ENCODE data around the gene SLC66A3. TPM values are rescaled to one million over a fixed set of nuclear protein-coding genes. Genes with fewer than 3 reads are reported as not detected.

The SLC66A3 gene
- total RNA-seq, 1 donor, result 68.8 TPM

DNA sequence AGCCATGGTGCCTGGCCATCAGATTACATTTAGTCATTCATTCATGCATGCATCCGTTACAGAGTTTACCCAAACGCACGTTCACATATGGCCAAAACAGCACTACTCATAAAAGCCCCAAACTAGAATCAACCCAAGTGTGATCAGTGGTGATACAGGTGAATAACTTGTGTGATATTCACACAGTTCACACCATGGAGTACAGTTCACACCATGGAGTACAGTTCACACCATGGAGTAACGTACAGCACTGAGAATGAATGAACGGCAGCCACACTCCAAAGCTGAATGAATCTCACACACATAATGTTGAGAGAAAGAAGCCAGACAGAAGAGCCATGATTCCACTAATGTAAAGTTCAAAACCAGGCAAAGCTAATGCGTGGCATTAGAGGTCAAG, 12.3 kb upstream of the SLC66A3 start:
- no peaks in the 10 kb centered on the region for H3K79me2 ChIP-seq (ENCODE audit: insufficient read depth, low read length)
- no peaks in the 10 kb centered on the region for H3K9me3 ChIP-seq (ENCODE audit: low read depth, low read length)
- H3K27me3 ChIP-seq (ENCODE audit: insufficient read depth, low read length), result peaks cover 15% of the 10 kb centered on the region
- H4K20me1 ChIP-seq (ENCODE audit: insufficient read depth, low read length), result no peaks in the 10 kb centered on the region
- no peaks in the 10 kb centered on the region for H3K4me1 ChIP-seq (ENCODE audit: insufficient read depth, low read length)
- no peak overlapping the region for H2AFZ ChIP-seq (ENCODE audit: low read length)
- no peak overlapping the region for H3K4me2 ChIP-seq (ENCODE audit: insufficient read depth, low read length)
- H3K36me3 ChIP-seq (ENCODE audit: insufficient read depth, low read length), result no peaks in the 10 kb centered on the region
- H3K4me3 ChIP-seq (ENCODE audit: insufficient read depth, low read length), result no peak overlapping the region
- no peak for DNase-seq (ENCODE audit: insufficient read length, low spot score, missing footprints)
- no peak for TF ChIP-seq CTCF (IDR thresholded peaks at IDR 0.05; ENCODE audit: extremely low read depth, low read depth, low read length)
- no peak overlapping the region for H3K27ac ChIP-seq (ENCODE audit: low read depth, low read length)

- no peak overlapping the region for H3K4me2 ChIP-seq (ENCODE audit: insufficient read depth, low read length)
- H3K79me2 ChIP-seq (ENCODE audit: insufficient read depth, low read length), result no peaks in the 10 kb centered on the region
- H3K27me3 ChIP-seq (ENCODE audit: insufficient read depth, low read length), result peaks cover 15% of the 10 kb centered on the region
- no peaks in the 10 kb centered on the region for H4K20me1 ChIP-seq (ENCODE audit: insufficient read depth, low read length)
- no peak overlapping the region for H3K4me3 ChIP-seq (ENCODE audit: insufficient read depth, low read length)
- no peak for TF ChIP-seq CTCF (IDR thresholded peaks at IDR 0.05; ENCODE audit: extremely low read depth, low read depth, low read length)
- no peaks in the 10 kb centered on the region for H3K9me3 ChIP-seq (ENCODE audit: low read depth, low read length)
- H3K4me1 ChIP-seq (ENCODE audit: insufficient read depth, low read length), result no peaks in the 10 kb centered on the region
- peak; percentile 54 for DNase-seq (ENCODE audit: insufficient read length, low spot score, missing footprints)
- no peak overlapping the region for H2AFZ ChIP-seq (ENCODE audit: low read length)
- no peaks in the 10 kb centered on the region for H3K36me3 ChIP-seq (ENCODE audit: insufficient read depth, low read length)
- no peak overlapping the region for H3K27ac ChIP-seq (ENCODE audit: low read depth, low read length)
Observed at GRCh38 chr2:11144077-11144737, 11.1 kb upstream of the SLC66A3 start.

GRCh38 chr2:11144738-11145079, 10.6 kb upstream of the SLC66A3 start:
- Histone ChIP-seq H3K4me2 (ENCODE audit: insufficient read depth, low read length) (no peak overlapping the region), H3K4me1 (ENCODE audit: insufficient read depth, low read length) (no peaks in the 10 kb centered on the region), H4K20me1 (ENCODE audit: insufficient read depth, low read length) (no peaks in the 10 kb centered on the region), H2AFZ (ENCODE audit: low read length) (no peak overlapping the region), H3K79me2 (ENCODE audit: insufficient read depth, low read length) (no peaks in the 10 kb centered on the region), H3K4me3 (ENCODE audit: insufficient read depth, low read length) (no peak overlapping the region), H3K36me3 (ENCODE audit: insufficient read depth, low read length) (no peaks in the 10 kb centered on the region), H3K27me3 (ENCODE audit: insufficient read depth, low read length) (peaks cover 15% of the 10 kb centered on the region), H3K9me3 (ENCODE audit: low read depth, low read length) (no peaks in the 10 kb centered on the region), H3K27ac (ENCODE audit: low read depth, low read length) (no peak overlapping the region)
- no peak for DNase-seq (ENCODE audit: insufficient read length, low spot score, missing footprints)
- TF ChIP-seq CTCF (IDR thresholded peaks at IDR 0.05; ENCODE audit: extremely low read depth, low read depth, low read length), result no peak

- no peak overlapping the region for H2AFZ ChIP-seq (ENCODE audit: low read length)
- H3K36me3 ChIP-seq (ENCODE audit: insufficient read depth, low read length), result no peaks in the 10 kb centered on the region
- H3K4me3 ChIP-seq (ENCODE audit: insufficient read depth, low read length), result no peak overlapping the region
- no peaks in the 10 kb centered on the region for H3K9me3 ChIP-seq (ENCODE audit: low read depth, low read length)
- no peaks in the 10 kb centered on the region for H3K79me2 ChIP-seq (ENCODE audit: insufficient read depth, low read length)
- no peak for DNase-seq (ENCODE audit: insufficient read length, low spot score, missing footprints)
- no peak for TF ChIP-seq CTCF (IDR thresholded peaks at IDR 0.05; ENCODE audit: extremely low read depth, low read depth, low read length)
- H3K4me1 ChIP-seq (ENCODE audit: insufficient read depth, low read length), result no peaks in the 10 kb centered on the region
- H3K27me3 ChIP-seq (ENCODE audit: insufficient read depth, low read length), result peaks cover 15% of the 10 kb centered on the region
- H3K27ac ChIP-seq (ENCODE audit: low read depth, low read length), result no peak overlapping the region
- no peaks in the 10 kb centered on the region for H4K20me1 ChIP-seq (ENCODE audit: insufficient read depth, low read length)
- H3K4me2 ChIP-seq (ENCODE audit: insufficient read depth, low read length), result no peak overlapping the region
Observed at GRCh38 chr2:11145350-11145749, 9.9 kb upstream of the SLC66A3 start.
